ACC112 (cell line): Measurements from ENCODE around the gene S100PBP.
"Not testable (repeated sequence)": the region's sequence is repeated elsewhere in the genome, so short reads cannot be mapped to it uniquely, and the experiment has no call there.

Experiments
- H2AFZ ChIP-seq: fragments of 200-600 bp; sonication (generic); one replicate; pipeline ENCODE4 v1.6.0; 2017; ENCODE audit warnings: antibody characterized with exemption, low read length; ENCODE audit not compliant: unreplicated experiment
- H3K27ac ChIP-seq: fragments of 200-600 bp; sonication (generic); 2 replicates; pipeline ENCODE4 v1.5.1; 2014; ENCODE audit warnings: low read depth, mild to moderate bottlenecking, antibody characterized with exemption, low read length, moderate library complexity
- H3K27me3 ChIP-seq: fragments of 200-600 bp; sonication (generic); 2 replicates; pipeline ENCODE4 v1.6.1; 2014; ENCODE audit warnings: mild to moderate bottlenecking, antibody characterized with exemption, low read length, moderate library complexity, mixed read lengths; ENCODE audit not compliant: insufficient read depth
- H3K36me3 ChIP-seq: fragments of 200-600 bp; sonication (generic); 2 replicates; pipeline ENCODE4 v1.6.1; 2016; ENCODE audit warnings: mild to moderate bottlenecking, antibody characterized with exemption, low read length, moderate library complexity, mixed read lengths; ENCODE audit not compliant: insufficient read depth
- H3K4me1 ChIP-seq: fragments of 200-600 bp; sonication (generic); one replicate; pipeline ENCODE4 v1.6.1; 2016; ENCODE audit warnings: low read length, mixed read lengths; ENCODE audit not compliant: insufficient read depth, unreplicated experiment, control insufficient read depth
- H3K4me3 ChIP-seq: fragments of 200-600 bp; sonication (generic); 2 replicates; pipeline ENCODE4 v1.5.1; 2014; ENCODE audit warnings: mild to moderate bottlenecking, low read depth, low read length
- H3K79me2 ChIP-seq: fragments of 200-600 bp; sonication (generic); one replicate; pipeline ENCODE4 v1.6.0; 2016; ENCODE audit warnings: low read length; ENCODE audit not compliant: control insufficient read depth, unreplicated experiment, insufficient read depth

Gene S100PBP

DNA sequence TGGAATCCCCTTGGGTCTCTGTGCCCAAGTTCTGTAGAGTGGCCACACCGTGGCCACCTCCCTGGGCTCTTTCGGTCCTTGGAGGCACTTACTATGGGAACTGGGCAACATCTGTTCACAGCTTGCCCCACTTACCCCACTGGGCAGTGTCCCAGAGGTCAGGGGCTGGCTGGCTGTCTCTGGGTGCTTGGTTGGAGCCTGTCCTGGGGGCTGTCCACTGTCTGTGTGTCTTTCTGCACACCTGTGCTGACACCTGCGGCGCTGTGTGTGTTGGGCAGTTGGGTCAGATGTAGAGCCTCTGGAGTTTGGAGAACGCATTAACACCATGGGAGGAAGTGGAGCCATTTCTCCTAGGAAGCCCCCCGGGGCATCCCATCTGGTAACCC is 85.1 kb downstream of the S100PBP start:
- Histone ChIP-seq H3K27ac (no peak overlapping the region), H3K36me3 (no peaks in the 10 kb centered on the region), H3K79me2 (no peaks in the 10 kb centered on the region), H3K4me3 (no peak overlapping the region), H3K27me3 (no peaks in the 10 kb centered on the region), H2AFZ (no peak overlapping the region), H3K4me1 (no peaks in the 10 kb centered on the region)

- no peaks in the 10 kb centered on the region for H3K79me2 ChIP-seq
- no peaks in the 10 kb centered on the region for H3K27me3 ChIP-seq
- no peaks in the 10 kb centered on the region for H3K36me3 ChIP-seq
- no peaks in the 10 kb centered on the region for H3K4me1 ChIP-seq
- no peak overlapping the region for H2AFZ ChIP-seq
- H3K27ac ChIP-seq, result no peak overlapping the region
- no peak overlapping the region for H3K4me3 ChIP-seq
These were observed 86.7 kb downstream of the S100PBP start for GRCh38 chr1:32903991-32904785.

DNA sequence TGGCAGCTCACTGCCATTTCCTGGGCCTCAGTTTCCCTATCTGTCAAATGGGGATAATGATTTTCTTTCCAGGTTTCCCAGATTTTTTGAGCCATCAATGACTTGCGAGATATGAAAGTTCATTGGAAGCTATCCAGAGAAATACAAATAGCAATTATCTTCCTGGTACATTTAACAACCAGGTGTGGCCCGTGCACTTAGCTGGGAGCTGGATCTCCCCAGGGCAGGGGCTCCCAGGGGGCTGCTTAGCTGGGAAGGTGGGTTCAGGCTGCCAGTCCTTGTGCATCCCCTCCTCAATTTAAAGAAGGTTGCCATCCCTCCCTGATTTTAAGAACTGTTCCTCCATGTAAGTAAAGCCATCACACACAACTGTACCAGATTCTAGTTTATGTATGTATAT is 87.3 kb downstream of the S100PBP start:
- Histone ChIP-seq H3K4me3 (no peak overlapping the region), H3K4me1 (no peaks in the 10 kb centered on the region), H3K79me2 (no peaks in the 10 kb centered on the region), H2AFZ (no peak overlapping the region), H3K36me3 (no peaks in the 10 kb centered on the region), H3K27ac (no peak overlapping the region), H3K27me3 (no peaks in the 10 kb centered on the region)

- H3K27me3 ChIP-seq, H2AFZ ChIP-seq: not testable (repeated sequence)
These were observed 88.1 kb downstream of the S100PBP start for GRCh38 chr1:32905588-32905987.

DNA sequence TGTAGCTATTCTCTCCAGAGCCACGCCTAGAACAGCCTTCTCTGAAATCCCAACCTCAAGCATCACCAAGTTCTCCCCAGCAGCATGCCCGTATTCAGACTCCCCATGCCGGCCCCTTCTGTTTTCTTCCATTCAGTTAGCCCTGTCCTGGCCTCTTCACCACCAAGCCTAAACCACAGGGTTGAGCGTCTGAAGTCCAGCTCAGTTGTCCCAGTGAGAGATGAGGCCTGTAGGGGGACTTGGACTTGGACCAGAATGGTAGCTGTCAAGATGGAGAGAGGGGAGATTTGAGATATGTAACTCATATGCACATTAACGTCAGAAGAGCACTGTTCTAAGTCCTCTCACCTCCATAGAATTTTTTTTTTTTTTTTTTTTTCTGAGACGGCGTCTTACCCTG is 89.2 kb downstream of the S100PBP start:
- H2AFZ ChIP-seq, result no peak overlapping the region
- H3K4me1 ChIP-seq, result no peaks in the 10 kb centered on the region
- H3K36me3 ChIP-seq, result no peaks in the 10 kb centered on the region
- H3K79me2 ChIP-seq, result no peaks in the 10 kb centered on the region
- H3K4me3 ChIP-seq, result no peak overlapping the region
- H3K27me3 ChIP-seq, result no peaks in the 10 kb centered on the region
- H3K27ac ChIP-seq, result no peak overlapping the region

More at GRCh38 chr1:32905588-32905987, 88.1 kb downstream of the S100PBP start:
- not testable (repeated sequence) for H3K27ac ChIP-seq, H3K4me1 ChIP-seq, H3K4me3 ChIP-seq, H3K79me2 ChIP-seq, H3K36me3 ChIP-seq

GRCh38 chr1:32907435-32907834 is 90.0 kb downstream of the S100PBP start:
- Histone ChIP-seq H3K4me3 (no peak overlapping the region), H3K36me3 (no peaks in the 10 kb centered on the region), H3K4me1 (no peaks in the 10 kb centered on the region), H3K27ac (no peak overlapping the region), H3K79me2 (no peaks in the 10 kb centered on the region), H3K27me3 (no peaks in the 10 kb centered on the region), H2AFZ (no peak overlapping the region)
